ENCODE measurements around the gene CRPPA. TPM values are rescaled to one million over a fixed set of nuclear protein-coding genes. Genes with fewer than 3 reads are reported as not detected.
"Not testable (repeated sequence)": the region's sequence is repeated elsewhere in the genome, so short reads cannot be mapped to it uniquely, and the experiment has no call there.

The CRPPA gene
- total RNA-seq, 4 donors from 2014 or later, result 0.51 to 2.3 (median 1.5) TPM

DNA sequence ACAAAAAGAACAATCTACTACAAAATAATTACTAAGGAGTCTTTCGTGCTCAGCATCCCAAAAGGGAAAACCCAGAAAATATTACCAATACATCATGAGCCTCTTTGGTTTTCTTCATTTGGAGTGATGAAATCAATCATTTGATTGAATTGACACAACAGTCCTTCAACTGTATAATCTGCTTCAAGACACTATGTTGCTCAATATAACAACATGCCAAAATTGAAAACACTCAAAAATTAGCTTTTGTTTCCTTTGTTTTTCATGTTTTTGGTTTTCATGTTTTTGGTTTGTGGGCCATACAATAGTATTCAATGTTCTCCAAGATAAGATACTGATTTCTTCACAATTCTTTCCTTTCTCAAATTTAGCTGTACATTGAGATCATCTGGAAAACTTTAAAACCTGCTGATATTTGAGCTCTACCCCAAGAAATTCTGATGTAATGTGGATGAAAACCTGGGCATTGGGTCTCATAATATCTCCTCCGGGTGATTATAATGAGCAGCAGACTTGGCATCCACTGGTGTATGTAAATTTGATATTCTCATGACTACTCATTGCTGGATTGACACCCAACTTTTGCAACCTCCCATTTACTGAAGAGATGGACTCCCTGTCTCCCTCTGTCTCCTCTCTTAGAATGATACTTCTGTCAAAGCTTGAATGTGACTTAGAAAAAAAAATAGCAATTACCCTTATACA is 39.6 kb upstream of the CRPPA start:
- 61 to 66% methylated on average over 2 of the region's 2 CpGs for WGBS, 2 donors
- no peak overlapping the region for H3K4me3 ChIP-seq (ENCODE audit: low read depth, poor library complexity, severe bottlenecking)
- intact Hi-C loops (cut with DNase I; ENCODE audit: low total_unique reads), result no loop called here
- no peak for DNase-seq (ENCODE audit: low spot score in 2 of 2)
- TF ChIP-seq, protein P1, sequence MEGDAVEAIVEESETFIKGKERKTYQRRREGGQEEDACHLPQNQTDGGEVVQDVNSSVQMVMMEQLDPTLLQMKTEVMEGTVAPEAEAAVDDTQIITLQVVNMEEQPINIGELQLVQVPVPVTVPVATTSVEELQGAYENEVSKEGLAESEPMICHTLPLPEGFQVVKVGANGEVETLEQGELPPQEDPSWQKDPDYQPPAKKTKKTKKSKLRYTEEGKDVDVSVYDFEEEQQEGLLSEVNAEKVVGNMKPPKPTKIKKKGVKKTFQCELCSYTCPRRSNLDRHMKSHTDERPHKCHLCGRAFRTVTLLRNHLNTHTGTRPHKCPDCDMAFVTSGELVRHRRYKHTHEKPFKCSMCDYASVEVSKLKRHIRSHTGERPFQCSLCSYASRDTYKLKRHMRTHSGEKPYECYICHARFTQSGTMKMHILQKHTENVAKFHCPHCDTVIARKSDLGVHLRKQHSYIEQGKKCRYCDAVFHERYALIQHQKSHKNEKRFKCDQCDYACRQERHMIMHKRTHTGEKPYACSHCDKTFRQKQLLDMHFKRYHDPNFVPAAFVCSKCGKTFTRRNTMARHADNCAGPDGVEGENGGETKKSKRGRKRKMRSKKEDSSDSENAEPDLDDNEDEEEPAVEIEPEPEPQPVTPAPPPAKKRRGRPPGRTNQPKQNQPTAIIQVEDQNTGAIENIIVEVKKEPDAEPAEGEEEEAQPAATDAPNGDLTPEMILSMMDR (IDR thresholded peaks at IDR 0.05), result no peak
- no peak for TF ChIP-seq POLR2A (IDR thresholded peaks at IDR 0.05)

DNA sequence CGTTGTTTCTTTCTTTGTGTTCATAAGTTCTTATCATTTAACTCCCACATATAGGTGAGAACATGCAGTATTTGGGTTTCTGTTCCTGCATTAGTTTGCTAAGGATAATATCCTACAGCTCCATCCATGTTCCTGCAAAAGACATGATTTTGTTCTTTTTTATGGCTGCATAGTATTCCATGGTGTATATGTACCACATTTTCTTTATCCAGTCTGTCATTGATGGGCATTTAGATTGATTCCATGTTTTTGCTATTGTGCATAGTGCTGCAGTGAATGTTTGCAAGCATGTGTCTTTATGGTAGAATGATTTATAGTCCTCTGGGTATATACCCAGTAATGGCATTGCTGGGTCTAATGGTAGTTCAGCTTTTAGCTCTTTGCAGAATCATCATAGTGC is 35.0 kb upstream of the CRPPA start:
- DNase-seq (ENCODE audit: low spot score in 2 of 2); H3K4me3 ChIP-seq (ENCODE audit: low read depth, poor library complexity, severe bottlenecking); intact Hi-C loops (cut with DNase I; ENCODE audit: low total_unique reads): not testable (repeated sequence)
- WGBS, 2 donors, result 55 to 100% methylated on average over 1 of the region's 1 CpG

DNA sequence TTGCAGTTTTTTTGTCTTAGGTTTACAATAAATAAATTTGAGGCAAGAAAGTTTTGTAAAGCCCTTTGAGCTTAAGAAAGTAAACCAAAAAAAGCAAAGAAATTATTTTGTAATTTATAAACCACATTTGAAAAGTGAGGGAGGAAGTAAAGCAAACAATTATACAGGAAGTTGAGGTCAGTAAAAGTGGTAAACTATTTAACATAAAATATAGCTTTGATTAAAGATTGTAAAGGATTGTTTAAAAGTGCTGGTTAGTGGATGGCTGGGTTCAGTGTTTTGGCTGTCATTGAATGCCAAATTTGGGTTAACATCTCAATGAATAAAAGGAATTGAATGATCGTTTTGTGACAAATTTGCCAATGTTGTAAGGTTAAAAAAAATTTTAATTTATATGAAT is 34.3 kb upstream of the CRPPA start:
- 51 to 60% methylated on average over 1 of the region's 1 CpG for WGBS, 2 donors
- H3K4me3 ChIP-seq (ENCODE audit: low read depth, poor library complexity, severe bottlenecking), result no peak overlapping the region
- no peak for DNase-seq (ENCODE audit: low spot score in 2 of 2)
- intact Hi-C loops (cut with DNase I; ENCODE audit: low total_unique reads), result no loop called here
- no peak for TF ChIP-seq POLR2A (IDR thresholded peaks at IDR 0.05)
- TF ChIP-seq, protein P1 (IDR thresholded peaks at IDR 0.05), result no peak

DNA sequence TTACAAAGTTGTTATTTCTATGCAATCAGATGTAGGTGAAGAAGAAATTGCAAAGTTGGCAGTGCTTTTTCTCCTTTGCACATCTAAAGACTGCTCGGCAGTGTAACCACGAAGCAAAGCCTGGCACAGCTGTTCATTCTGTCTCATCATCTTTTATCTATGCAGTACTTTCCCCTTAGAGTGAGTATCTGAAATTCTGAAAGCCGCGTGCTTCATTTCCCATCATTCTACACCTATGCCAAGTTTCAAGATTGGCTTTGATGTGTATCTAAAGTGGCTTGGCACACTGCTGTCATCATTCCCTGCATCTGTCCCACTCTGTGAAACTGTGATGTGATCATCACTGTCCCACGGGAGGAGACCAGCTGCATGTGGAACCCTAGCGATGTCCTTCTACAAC is 29.0 kb upstream of the CRPPA start:
- no peak for DNase-seq (ENCODE audit: low spot score in 2 of 2)
- intact Hi-C loops (cut with DNase I; ENCODE audit: low total_unique reads), result no loop called here
- 75 to 90% methylated on average over 6 of the region's 6 CpGs for WGBS, 2 donors
- TF ChIP-seq POLR2A (IDR thresholded peaks at IDR 0.05), result no peak
- TF ChIP-seq, protein P1 (IDR thresholded peaks at IDR 0.05), result no peak
- H3K4me3 ChIP-seq (ENCODE audit: low read depth, poor library complexity, severe bottlenecking), result no peak overlapping the region

DNA sequence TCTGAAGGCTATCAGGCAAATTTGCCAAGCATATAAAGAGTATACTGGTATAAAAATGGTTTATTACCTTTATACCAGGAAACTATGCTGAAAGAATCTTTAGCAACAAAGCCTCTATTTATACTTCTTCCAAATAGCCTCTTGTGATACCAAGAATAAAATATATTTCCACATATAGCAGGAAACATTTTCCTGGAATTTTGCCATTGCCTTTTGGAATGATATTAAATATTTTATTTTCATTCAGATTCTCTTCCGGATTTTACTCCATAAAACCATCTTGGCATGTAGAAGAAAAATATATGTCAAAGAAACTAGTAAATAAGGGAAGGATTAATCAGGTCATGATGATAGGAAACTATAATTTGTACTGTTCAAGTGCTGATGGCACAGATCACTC is 26.5 kb upstream of the CRPPA start:
- no peak overlapping the region for H3K4me3 ChIP-seq (ENCODE audit: low read depth, poor library complexity, severe bottlenecking)
- TF ChIP-seq POLR2A (IDR thresholded peaks at IDR 0.05), result no peak
- TF ChIP-seq, protein P1 (IDR thresholded peaks at IDR 0.05), result no peak
- 33 to 41% methylated on average over 1 of the region's 1 CpG for WGBS, 2 donors
- no peak for DNase-seq (ENCODE audit: low spot score in 2 of 2)
- intact Hi-C loops (cut with DNase I; ENCODE audit: low total_unique reads), result no loop called here

DNA sequence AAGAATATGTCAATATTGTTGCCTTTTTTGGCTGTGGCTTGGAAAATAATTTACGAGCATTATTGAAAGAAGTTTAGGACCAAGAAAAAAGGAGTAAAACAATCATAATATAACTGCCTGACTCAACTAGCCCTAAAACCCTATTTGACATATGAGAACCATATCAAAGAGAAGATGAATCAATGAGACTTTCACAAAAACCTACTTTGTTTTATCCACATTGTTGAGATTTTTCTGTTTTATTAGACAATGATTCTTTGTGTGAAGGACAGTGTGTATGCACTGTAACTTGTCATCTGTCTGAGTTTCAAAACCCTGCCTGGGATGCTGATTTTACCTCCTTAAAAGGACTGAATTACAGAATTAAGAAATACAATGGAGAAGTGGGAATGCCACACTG is 25.2 kb upstream of the CRPPA start:
- whole genome bisulfite sequencing, 2 donors, result 90 to 96% methylated on average over 1 of the region's 1 CpG
- H3K4me3 ChIP-seq (ENCODE audit: low read depth, poor library complexity, severe bottlenecking), result no peak overlapping the region
- intact Hi-C loops (cut with DNase I; ENCODE audit: low total_unique reads), result no loop called here
- no peak for DNase-seq (ENCODE audit: low spot score in 2 of 2)
- TF ChIP-seq, protein P1 (IDR thresholded peaks at IDR 0.05), result no peak
- TF ChIP-seq POLR2A (IDR thresholded peaks at IDR 0.05), result no peak

DNA sequence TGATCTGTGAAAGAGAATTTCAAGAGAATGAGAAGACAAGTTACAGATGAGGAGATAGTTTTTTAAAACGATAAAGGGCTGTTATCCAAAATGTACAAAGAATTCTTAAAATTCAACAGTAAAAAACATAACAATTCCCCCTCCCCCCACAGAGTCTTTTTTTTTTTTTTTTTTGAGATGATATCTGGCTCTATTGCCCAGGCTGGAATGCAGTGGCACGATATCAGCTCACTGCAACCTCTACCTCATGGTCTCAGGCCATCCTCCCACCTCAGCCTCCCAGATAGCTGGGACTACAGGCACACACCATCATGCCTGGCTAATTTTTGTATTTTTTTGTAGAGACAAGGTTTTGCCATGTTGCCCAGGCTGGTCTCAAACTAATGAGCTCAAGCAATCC is 22.5 kb upstream of the CRPPA start:
- DNase-seq (ENCODE audit: low spot score in 2 of 2); H3K4me3 ChIP-seq (ENCODE audit: low read depth, poor library complexity, severe bottlenecking); intact Hi-C loops (cut with DNase I; ENCODE audit: low total_unique reads): not testable (repeated sequence)
- WGBS, 2 donors, result 80 to 87% methylated on average over 2 of the region's 2 CpGs
